Endodermal cell (in vitro differentiated cells): ENCODE results near the gene KREMEN1. TPM values are rescaled to one million over a fixed set of nuclear protein-coding genes. Genes with fewer than 3 reads are reported as not detected.

Experiments
- DNase-seq: peaks from one replicate; pipeline ENCODE4 v3.0.0-alpha.2; 2017
- H3K27ac ChIP-seq: 2 replicates; pipeline ENCODE4 v1.5.1; 2013; ENCODE audit warnings: mild to moderate bottlenecking, low read depth, low read length, moderate library complexity
- H3K27me3 ChIP-seq: 2 replicates; pipeline ENCODE4 v1.6.1; 2013; ENCODE audit warnings: mild to moderate bottlenecking, low read length, moderate library complexity; ENCODE audit not compliant: insufficient read depth, control insufficient read depth, poor library complexity, severe bottlenecking
- H3K36me3 ChIP-seq: 2 replicates; pipeline ENCODE4 v1.7.0; 2013; ENCODE audit warnings: mild to moderate bottlenecking, low read length, moderate library complexity; ENCODE audit not compliant: control insufficient read depth, insufficient read depth
- H3K4me1 ChIP-seq: one replicate; pipeline ENCODE4 v1.7.0; 2013; ENCODE audit warnings: low read length; ENCODE audit not compliant: control insufficient read depth, insufficient read depth
- H3K4me3 ChIP-seq: 2 replicates; pipeline ENCODE4 v1.5.1; 2013; ENCODE audit warnings: mild to moderate bottlenecking, low read length, moderate library complexity
- H3K9ac ChIP-seq: 2 replicates; pipeline ENCODE4 v1.6.1; 2013; ENCODE audit warnings: mild to moderate bottlenecking, low read length, moderate library complexity; ENCODE audit not compliant: poor library complexity, severe bottlenecking; ENCODE audit errors: extremely low read depth
- H3K9me3 ChIP-seq: 2 replicates; pipeline ENCODE4 v1.6.1; 2013; ENCODE audit warnings: mild to moderate bottlenecking, low read length, moderate library complexity; ENCODE audit not compliant: control insufficient read depth
- H3K27ac Mint-ChIP-seq: 2 replicates; pipeline ENCODE4 v1.8.0; 2020; ENCODE audit warnings: mixed read lengths
- H3K27me3 Mint-ChIP-seq: 2 replicates; pipeline ENCODE4 v1.8.0; 2021; ENCODE audit warnings: mild to moderate bottlenecking, mixed read lengths; ENCODE audit not compliant: insufficient read depth
- H3K36me3 Mint-ChIP-seq: 2 replicates; pipeline ENCODE4 v1.8.0; 2020; ENCODE audit warnings: low read depth, mixed read lengths
- H3K4me1 Mint-ChIP-seq: 2 replicates; pipeline ENCODE4 v1.8.0; 2020; ENCODE audit warnings: mixed read lengths
- H3K4me3 Mint-ChIP-seq: 2 replicates; pipeline ENCODE4 v1.8.0; 2020; ENCODE audit warnings: mild to moderate bottlenecking, moderate library complexity, mixed read lengths
- H3K9me3 Mint-ChIP-seq: 2 replicates; pipeline ENCODE4 v1.8.0; 2020; ENCODE audit warnings: mild to moderate bottlenecking, mixed read lengths
- CTCF ChIP-seq: fragments of 200-600 bp; sonication (generic); conservative IDR thresholded peaks from 2 replicates; pipeline ENCODE4 v1.5.0; 2021; ENCODE audit warnings: antibody characterized with exemption, mild to moderate bottlenecking
- WGBS, 2 experiments: methylation state at CpG; one replicate each; pipeline versions ENCODE4 v1.1.5 to v1.1.7; 2013; ENCODE audit warnings: missing lambda C conversion rate in 2 of 2, mixed read lengths in 1 of 2; ENCODE audit not compliant: insufficient coverage in 1 of 2, insufficient read length in 1 of 2; 5-methylcytosine and 5-hydroxymethylcytosine counted together
- total RNA-seq, 2 donors: library from RNA; stranded (reverse); fragmentation: NEBNext Ultra II Directional in 1 of 2; extraction: Animal tissue kit (Norgen Biotek cat#: 25700) in 1 of 2; gene quantifications; 2 replicates in 1 of 2; 3 replicates in 1 of 2; pipeline ENCODE4 v1.2.1, GENCODE V29; 2021

The KREMEN1 gene
- total RNA-seq, 2 donors from 2014 or later: 6.2 to 7.5 TPM

- H3K9me3 Mint-ChIP-seq: peaks cover 18% of the 10 kb centered on the region
- no peaks in the 10 kb centered on the region for H3K4me1 ChIP-seq
- H3K27ac ChIP-seq: no peak overlapping the region
- H3K9ac ChIP-seq: no peak overlapping the region
- H3K27me3 ChIP-seq: no peaks in the 10 kb centered on the region
- no peak overlapping the region for H3K27ac Mint-ChIP-seq
- H3K4me3 ChIP-seq: no peak overlapping the region
- H3K4me1 Mint-ChIP-seq: no peaks in the 10 kb centered on the region
- DNase-seq: peak; percentile 15
- H3K27me3 Mint-ChIP-seq: peaks cover 22% of the 10 kb centered on the region
- no peaks in the 10 kb centered on the region for H3K36me3 ChIP-seq
- H3K4me3 Mint-ChIP-seq: no peak overlapping the region
- no peak for TF ChIP-seq CTCF
- H3K9me3 ChIP-seq: peaks cover 11% of the 10 kb centered on the region
- WGBS, 2 experiments: 93 to 95% methylated on average over 7 to 9 of the region's 10 CpGs
- H3K36me3 Mint-ChIP-seq: no peaks in the 10 kb centered on the region
These were observed 98.9 kb downstream of the KREMEN1 start for GRCh38 chr22:29171721-29172120.

DNA sequence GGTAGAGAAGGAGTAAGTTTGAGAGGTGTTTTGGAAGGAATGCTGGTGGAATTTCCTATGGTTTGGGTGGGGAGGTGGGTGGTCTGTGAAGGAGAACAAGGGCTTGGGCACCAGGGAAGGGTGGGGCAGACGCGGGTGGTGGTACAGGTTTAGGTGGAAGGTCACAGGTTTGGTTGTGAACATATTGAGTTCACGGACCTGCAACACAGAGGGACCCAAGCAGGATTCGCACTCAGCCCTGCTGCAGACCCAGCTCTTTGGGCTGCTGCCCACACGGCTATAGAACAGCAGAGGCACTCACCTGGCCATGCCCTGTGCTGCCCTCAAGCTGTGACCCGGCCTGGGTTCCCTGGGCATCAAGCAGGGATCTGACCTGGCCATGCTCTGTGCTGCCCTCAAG is 99.4 kb downstream of the KREMEN1 start:
- H3K27ac ChIP-seq: no peak overlapping the region
- DNase-seq: peak; percentile 30

DNA sequence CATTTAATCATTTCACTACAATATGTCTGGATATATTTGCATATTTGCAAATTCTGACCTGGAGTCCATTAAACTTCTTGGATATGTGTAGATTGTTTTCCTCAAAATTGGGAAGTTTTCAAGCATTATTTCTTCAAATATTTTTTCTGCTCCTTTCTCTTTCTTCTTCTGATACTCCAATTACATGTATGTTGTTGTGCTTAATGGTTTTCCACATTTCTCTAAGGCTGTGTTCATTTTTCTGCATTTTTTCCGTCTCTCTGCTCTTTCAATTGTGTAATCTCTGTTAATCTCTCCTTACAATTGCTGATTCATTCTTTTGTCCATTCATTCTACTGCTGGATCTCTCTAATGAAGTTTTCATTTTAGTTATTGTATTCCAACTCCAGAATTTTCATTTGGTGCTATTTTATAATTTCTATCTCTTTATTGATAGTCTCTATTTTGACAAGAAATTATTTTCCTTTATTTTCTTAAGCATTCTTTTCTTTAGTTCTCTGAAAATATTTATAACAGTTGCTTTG is 102.5 kb downstream of the KREMEN1 start:
- no peaks in the 10 kb centered on the region for H3K27me3 ChIP-seq
- Mint-ChIP-seq H3K9me3 (peaks cover 18% of the 10 kb centered on the region), H3K4me3 (no peak overlapping the region), H3K4me1 (no peaks in the 10 kb centered on the region), H3K27me3 (peaks cover 13% of the 10 kb centered on the region), H3K27ac (no peak overlapping the region), H3K36me3 (no peaks in the 10 kb centered on the region)
- no peak overlapping the region for H3K4me3 ChIP-seq
- no peak for DNase-seq
- no peak overlapping the region for H3K9ac ChIP-seq
- no peaks in the 10 kb centered on the region for H3K4me1 ChIP-seq
- WGBS, 2 experiments: 83 to 88% methylated on average over 1 of the region's 1 CpG
- TF ChIP-seq CTCF: no peak
- no peaks in the 10 kb centered on the region for H3K36me3 ChIP-seq
- H3K9me3 ChIP-seq: peaks cover 11% of the 10 kb centered on the region
- H3K27ac ChIP-seq: no peak overlapping the region

More for the DNA sequence above, 99.4 kb downstream of the KREMEN1 start:
- no peaks in the 10 kb centered on the region for H3K36me3 Mint-ChIP-seq
- TF ChIP-seq CTCF: no peak
- no peak overlapping the region for H3K4me3 Mint-ChIP-seq
- 94% methylated on average over 6 of the region's 6 CpGs for WGBS, 2 experiments
- peaks cover 18% of the 10 kb centered on the region for H3K9me3 Mint-ChIP-seq
- Histone ChIP-seq H3K27me3 (no peaks in the 10 kb centered on the region), H3K9ac (no peak overlapping the region), H3K36me3 (no peaks in the 10 kb centered on the region), H3K4me3 (no peak overlapping the region), H3K4me1 (no peaks in the 10 kb centered on the region), H3K9me3 (peaks cover 11% of the 10 kb centered on the region)
- H3K27ac Mint-ChIP-seq: no peak overlapping the region
- peaks cover 20% of the 10 kb centered on the region for H3K27me3 Mint-ChIP-seq
- no peaks in the 10 kb centered on the region for H3K4me1 Mint-ChIP-seq
